ENCODE data around the gene HPCAL4.

GRCh38 chr1:39672551-39672947, 18.7 kb downstream of the HPCAL4 start:
- peak in 2 of 6 experiments; percentile 11 to 16 for TF ChIP-seq CTCF (IDR thresholded peaks at IDR 0.05)
- TF ChIP-seq POLR2A (IDR thresholded peaks at IDR 0.05) = no peak
- no peak for TF ChIP-seq POLR2AphosphoS5 (IDR thresholded peaks at IDR 0.05)
- no peak for TF ChIP-seq EP300 (IDR thresholded peaks at IDR 0.05)
